Immature natural killer cell (primary cell): ENCODE data around the gene IRAK2. TPM values are rescaled to one million over a fixed set of nuclear protein-coding genes. Genes with fewer than 3 reads are reported as not detected.
"Not testable (repeated sequence)": the region's sequence is repeated elsewhere in the genome, so short reads cannot be mapped to it uniquely, and the experiment has no call there.

Experiments used
- DNase-seq, 3 donors: peaks; one replicate each; pipeline ENCODE4 v3.0.0; 2022; ENCODE audit warnings: mixed read lengths in 1 of 3
- H3K27ac Mint-ChIP-seq, 6 donors: one replicate each; pipeline ENCODE4 v1.8.0; 2020; ENCODE audit warnings: mixed read lengths in 6 of 6, mild to moderate bottlenecking in 5 of 6, inconsistent platforms in 4 of 6, moderate library complexity in 3 of 6
- H3K27me3 Mint-ChIP-seq, 3 donors: one replicate each; pipeline ENCODE4 v1.8.0; 2020 to 2021; ENCODE audit warnings: low read depth in 3 of 3, mild to moderate bottlenecking in 3 of 3, mixed read lengths in 3 of 3, moderate library complexity in 3 of 3, inconsistent platforms in 1 of 3
- H3K36me3 Mint-ChIP-seq, 3 donors: one replicate each; pipeline ENCODE4 v1.8.0; 2020; ENCODE audit warnings: mixed read lengths in 3 of 3, inconsistent platforms in 2 of 3, mild to moderate bottlenecking in 2 of 3
- H3K4me1 Mint-ChIP-seq, 2 donors: one replicate each; pipeline ENCODE4 v1.8.0; 2020; ENCODE audit warnings: inconsistent platforms in 2 of 2, mild to moderate bottlenecking in 2 of 2, mixed read lengths in 2 of 2, moderate library complexity in 1 of 2
- H3K4me3 Mint-ChIP-seq, 5 donors: one replicate each; pipeline ENCODE4 v1.8.0; 2020; ENCODE audit warnings: mild to moderate bottlenecking in 5 of 5, mixed read lengths in 5 of 5, inconsistent platforms in 3 of 5, moderate library complexity in 3 of 5
- H3K9me3 Mint-ChIP-seq, 6 donors: one replicate each; pipeline ENCODE4 v1.8.0; 2020; ENCODE audit warnings: mild to moderate bottlenecking in 6 of 6, mixed read lengths in 6 of 6, inconsistent platforms in 4 of 6, moderate library complexity in 3 of 6
- polyA plus RNA-seq, 3 donors: library from polyadenylated mRNA; unstranded; fragments of 300-500 nt; fragmentation: Illumina TruSeq; gene quantifications; one replicate each; pipeline ENCODE4 v1.2.3, GENCODE V29; 2021

Gene IRAK2
- polyA plus RNA-seq, 3 donors from 2014 or later = 14.5 to 37.5 (median 37.1) TPM

DNA sequence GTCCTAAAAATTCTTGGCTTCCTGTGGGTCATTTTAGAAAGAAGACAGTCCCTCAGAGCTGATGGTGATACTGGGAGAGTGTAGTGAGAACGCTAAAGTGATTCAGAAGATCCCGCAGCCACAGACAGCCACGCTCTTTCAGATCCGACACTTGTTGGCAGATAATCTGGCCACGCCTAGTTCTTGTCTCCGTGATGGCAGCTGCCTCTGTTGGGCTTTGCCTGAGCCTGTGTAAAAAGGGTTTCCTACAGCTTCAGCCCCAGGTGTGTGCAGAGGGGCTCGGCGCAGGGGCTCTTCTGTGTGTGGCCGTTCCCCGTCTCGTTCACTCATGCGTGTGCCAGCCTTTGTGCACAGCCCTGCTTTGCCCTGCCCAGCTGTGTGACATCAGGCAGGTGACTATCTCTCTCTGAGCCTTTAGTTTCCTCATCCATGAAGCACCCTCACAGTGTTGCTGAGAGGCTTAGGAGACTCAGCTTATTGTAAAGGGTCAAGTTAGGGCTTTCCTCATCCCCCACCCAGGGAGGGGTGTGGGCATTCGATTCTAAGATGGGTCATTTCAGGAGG is 6.3 kb downstream of the IRAK2 start:
- Mint-ChIP-seq H3K36me3 (peaks cover 12 to 40% (median 18%) of the 10 kb centered on the region in 3 donors), H3K9me3 (peaks cover 2 to 10% (median 6%) of the 10 kb centered on the region in 6 donors), H3K4me3 (no peak overlapping the region), H3K4me1 (peaks cover 51 to 60% of the 10 kb centered on the region in 2 donors), H3K27me3 (peaks cover 0 to 6% (median 3%) of the 10 kb centered on the region in 3 donors), H3K27ac (peak overlapping the region in 4 of 6 donors; percentile 10 to 55 (median 31))
- no peak for DNase-seq

DNA sequence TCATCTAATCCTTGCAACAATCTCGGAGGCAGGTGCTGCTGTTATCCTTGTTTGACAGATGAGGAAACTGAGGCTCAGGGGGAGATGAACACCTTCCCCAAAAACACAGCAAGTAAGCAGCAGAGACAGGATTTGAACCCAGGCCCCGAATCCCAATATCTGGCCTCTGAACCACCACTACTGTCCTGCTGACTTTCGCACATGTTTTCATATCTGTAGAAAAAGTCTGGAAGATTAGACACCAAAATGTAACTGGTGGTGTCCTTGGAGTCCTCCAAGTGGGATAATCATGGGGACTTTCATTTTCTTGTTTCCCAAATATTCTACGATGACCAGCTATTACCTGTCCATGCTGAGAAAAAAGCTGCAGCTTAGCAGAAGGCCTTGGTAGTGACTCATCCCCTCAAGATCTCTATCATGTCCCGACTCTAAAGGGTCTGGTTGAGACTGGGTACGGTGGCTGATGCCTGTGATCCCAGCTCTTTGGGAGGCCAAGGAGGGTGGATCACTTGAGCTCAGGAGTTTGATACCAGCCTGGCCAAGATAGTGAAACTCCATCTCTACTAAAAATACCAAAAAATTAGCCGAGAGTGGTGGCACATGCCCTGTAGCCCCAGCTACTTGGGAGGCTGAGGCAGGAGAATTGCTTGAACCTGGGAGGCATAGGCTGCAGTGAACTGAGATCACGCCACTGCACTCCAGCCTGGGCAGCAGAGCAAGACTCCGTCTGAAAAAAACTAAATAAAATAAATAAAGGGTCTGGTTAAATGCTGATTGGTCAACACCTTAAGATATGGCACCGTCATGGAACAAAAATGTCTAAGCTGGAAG is 8.6 kb downstream of the IRAK2 start:
- H3K27ac Mint-ChIP-seq = peak overlapping the region in 4 of 6 donors; percentile 42 to 67 (median 53)
- H3K4me3 Mint-ChIP-seq = no peak overlapping the region
- peaks cover 2 to 10% (median 6%) of the 10 kb centered on the region in 6 donors for H3K9me3 Mint-ChIP-seq
- H3K27me3 Mint-ChIP-seq = peaks cover 0 to 4% (median 3%) of the 10 kb centered on the region in 3 donors
- H3K4me1 Mint-ChIP-seq = peaks cover 37 to 48% of the 10 kb centered on the region in 2 donors
- H3K36me3 Mint-ChIP-seq = peaks cover 12 to 32% (median 13%) of the 10 kb centered on the region in 3 donors
- DNase-seq = no peak

DNA sequence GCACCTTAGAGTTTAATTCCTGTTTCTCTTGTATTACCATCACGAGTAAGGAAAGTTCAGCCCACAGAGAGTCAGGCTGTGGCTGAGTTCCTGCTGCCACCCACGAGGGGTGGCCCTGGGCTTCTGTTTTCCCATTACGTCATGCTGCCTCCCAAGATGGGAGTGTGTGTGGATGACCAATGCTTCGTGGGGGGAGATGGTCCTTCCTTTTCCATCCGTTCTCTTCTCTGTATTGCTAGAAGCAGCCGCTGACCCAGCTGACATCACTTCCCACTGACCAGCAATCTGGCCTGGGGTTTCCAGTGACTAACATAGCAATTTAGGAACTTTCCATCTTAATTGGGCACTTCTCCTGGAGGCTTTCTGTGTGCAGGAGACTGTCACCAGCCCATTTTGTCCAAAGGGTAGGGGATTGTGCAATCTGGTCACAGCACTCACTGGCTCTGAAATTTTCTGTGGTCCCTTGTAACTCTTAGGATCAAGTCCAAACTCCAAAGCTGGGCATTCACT is 9.3 kb downstream of the IRAK2 start:
- Mint-ChIP-seq H3K4me1 (peaks cover 32 to 41% of the 10 kb centered on the region in 2 donors), H3K36me3 (peaks cover 6 to 30% (median 10%) of the 10 kb centered on the region in 3 donors), H3K27ac (peak overlapping the region in 4 of 6 donors; percentile 43 to 67 (median 53)), H3K4me3 (peak overlapping the region in 2 of 5 donors; percentile 12 to 30), H3K9me3 (peaks cover 0 to 6% (median 2%) of the 10 kb centered on the region in 6 donors), H3K27me3 (peaks cover 0 to 3% (median 0%) of the 10 kb centered on the region in 3 donors)
- DNase-seq = no peak

GRCh38 chr3:10175334-10175733 is 10.6 kb downstream of the IRAK2 start:
- H3K9me3 Mint-ChIP-seq, DNase-seq, H3K27me3 Mint-ChIP-seq, H3K27ac Mint-ChIP-seq, H3K4me3 Mint-ChIP-seq: not testable (repeated sequence)
- H3K4me1 Mint-ChIP-seq = peaks cover 29 to 35% of the 10 kb centered on the region in 2 donors
- H3K36me3 Mint-ChIP-seq = peaks cover 0 to 28% (median 10%) of the 10 kb centered on the region in 3 donors

DNA sequence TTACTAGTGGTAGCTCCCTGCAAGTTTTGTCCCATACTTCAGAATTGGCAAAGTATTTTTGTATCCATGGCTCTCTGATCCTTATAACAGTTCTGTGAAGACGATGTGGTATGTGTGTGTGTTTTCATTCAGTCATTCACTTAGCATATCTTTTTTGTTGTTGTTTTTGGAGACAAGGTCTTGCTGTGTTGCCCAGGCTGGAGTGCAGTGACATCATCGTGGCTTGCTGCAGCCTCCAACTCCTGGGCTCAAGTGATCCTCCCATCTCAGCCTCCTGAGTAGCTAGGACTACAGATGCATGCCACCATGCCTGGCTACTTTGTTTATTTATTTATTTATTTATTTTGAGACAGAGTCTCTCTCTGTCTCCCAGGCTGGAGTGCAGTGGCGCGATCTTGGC is 11.4 kb downstream of the IRAK2 start:
- H3K9me3 Mint-ChIP-seq, H3K4me3 Mint-ChIP-seq, H3K27me3 Mint-ChIP-seq, DNase-seq: not testable (repeated sequence)
- peak overlapping the region in 3 of 6 donors; percentile 13 to 62 (median 34) for H3K27ac Mint-ChIP-seq
- peaks cover 30 to 35% of the 10 kb centered on the region in 2 donors for H3K4me1 Mint-ChIP-seq
- peaks cover 0 to 24% (median 10%) of the 10 kb centered on the region in 3 donors for H3K36me3 Mint-ChIP-seq

DNA sequence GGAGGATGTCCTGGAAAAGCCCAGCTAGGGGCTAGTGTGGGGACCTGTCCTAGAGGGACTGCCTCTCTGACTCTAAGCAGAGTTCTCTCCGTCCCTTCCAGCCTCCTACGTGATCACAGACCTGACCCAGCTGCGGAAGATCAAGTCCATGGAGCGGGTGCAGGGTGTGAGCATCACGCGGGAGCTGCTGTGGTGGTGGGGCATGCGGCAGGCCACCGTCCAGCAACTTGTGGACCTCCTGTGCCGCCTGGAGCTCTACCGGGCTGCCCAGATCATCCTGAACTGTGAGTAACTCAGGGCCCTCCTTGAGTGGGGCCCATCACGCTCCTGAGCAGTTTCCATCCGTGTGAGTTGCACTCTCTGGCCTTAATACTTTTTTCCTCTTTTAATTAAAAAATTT is 13.0 kb downstream of the IRAK2 start:
- Mint-ChIP-seq H3K4me1 (peaks cover 36 to 41% of the 10 kb centered on the region in 2 donors), H3K27ac (no peak overlapping the region), H3K4me3 (no peak overlapping the region), H3K36me3 (peaks cover 0 to 31% (median 15%) of the 10 kb centered on the region in 3 donors), H3K9me3 (no peaks in the 10 kb centered on the region), H3K27me3 (no peaks in the 10 kb centered on the region)
- no peak for DNase-seq

GRCh38 chr3:10178892-10179291 is 14.2 kb downstream of the IRAK2 start:
- Mint-ChIP-seq H3K36me3 (peaks cover 0 to 31% (median 15%) of the 10 kb centered on the region in 3 donors), H3K27me3 (no peaks in the 10 kb centered on the region), H3K4me3 (no peak overlapping the region), H3K4me1 (peaks cover 41 to 47% of the 10 kb centered on the region in 2 donors), H3K27ac (peak overlapping the region in 3 of 6 donors; percentile 58 to 80 (median 67)), H3K9me3 (no peaks in the 10 kb centered on the region)
- no peak for DNase-seq

DNA sequence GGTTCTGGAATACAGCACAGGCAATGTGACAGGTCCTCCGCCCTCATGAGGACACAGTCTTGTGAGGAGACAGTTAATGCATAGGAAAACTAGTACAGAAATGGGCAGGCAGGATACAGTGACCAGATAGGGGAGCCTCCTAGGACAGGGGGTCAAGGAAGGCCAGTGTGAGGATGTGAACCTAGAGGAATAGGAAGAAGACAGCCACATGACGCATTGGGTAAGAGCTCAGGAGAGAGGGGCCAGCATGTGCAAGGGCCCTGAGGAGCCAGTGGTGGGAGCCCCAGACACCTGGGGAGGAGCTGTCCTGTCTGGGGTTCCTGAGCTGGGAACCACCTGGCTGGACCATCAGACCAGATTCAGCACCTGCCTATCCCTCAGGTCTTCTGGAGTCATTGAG is 15.6 kb downstream of the IRAK2 start:
- H3K4me1 Mint-ChIP-seq = peaks cover 43 to 49% of the 10 kb centered on the region in 2 donors
- H3K36me3 Mint-ChIP-seq = peaks cover 0 to 30% (median 15%) of the 10 kb centered on the region in 3 donors
- H3K27ac Mint-ChIP-seq = peak overlapping the region; percentile 61 to 84 (median 78)
- no peaks in the 10 kb centered on the region for H3K27me3 Mint-ChIP-seq
- peak overlapping the region in 2 of 5 donors; percentile 33 to 52 for H3K4me3 Mint-ChIP-seq
- H3K9me3 Mint-ChIP-seq = no peaks in the 10 kb centered on the region
- DNase-seq = no peak

DNA sequence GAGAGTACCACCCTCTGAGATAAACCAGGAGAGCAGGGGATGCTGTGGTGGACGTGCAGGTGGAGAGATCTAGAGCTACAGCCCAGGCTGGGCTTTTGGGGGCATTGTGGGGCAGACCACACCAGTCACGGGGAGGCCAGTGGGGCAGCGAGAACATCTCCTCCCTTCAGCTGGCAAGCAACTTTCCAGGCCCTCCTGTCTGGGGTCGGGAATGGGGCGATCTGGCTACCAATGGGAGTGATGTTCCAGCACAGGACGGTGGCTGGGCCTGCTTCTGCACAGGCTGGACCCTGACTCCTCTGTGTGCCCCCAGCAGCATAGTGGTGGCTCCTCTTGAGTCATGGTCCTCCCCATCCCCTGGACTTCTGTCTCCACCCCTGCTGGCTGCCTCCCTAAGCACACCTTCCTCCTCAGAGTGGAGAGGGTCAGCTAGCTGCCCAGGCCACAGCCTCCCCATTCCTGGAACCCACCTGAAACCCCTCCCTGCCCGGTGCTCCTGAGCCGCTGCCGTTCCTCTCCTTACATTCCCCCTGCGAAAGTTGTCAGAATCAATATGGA is 16.1 kb downstream of the IRAK2 start:
- Mint-ChIP-seq H3K27me3 (peaks cover 0 to 2% (median 0%) of the 10 kb centered on the region in 3 donors), H3K4me1 (peaks cover 46 to 51% of the 10 kb centered on the region in 2 donors), H3K27ac (peak overlapping the region in 5 of 6 donors; percentile 82 to 88 (median 84)), H3K36me3 (peaks cover 0 to 29% (median 15%) of the 10 kb centered on the region in 3 donors), H3K9me3 (no peaks in the 10 kb centered on the region), H3K4me3 (peak overlapping the region in 3 of 5 donors; percentile 22 to 63 (median 24))
- DNase-seq = no peak

GRCh38 chr3:10182950-10183349 is 18.2 kb downstream of the IRAK2 start:
- Mint-ChIP-seq H3K4me3 (peak overlapping the region in 1 of 5 donors; percentile 10), H3K36me3 (peaks cover 0 to 29% (median 15%) of the 10 kb centered on the region in 3 donors), H3K9me3 (no peaks in the 10 kb centered on the region), H3K4me1 (peaks cover 63 to 68% of the 10 kb centered on the region in 2 donors), H3K27me3 (peaks cover 0 to 6% (median 2%) of the 10 kb centered on the region in 3 donors), H3K27ac (peak overlapping the region in 3 of 6 donors; percentile 17 to 40 (median 35))
- DNase-seq = no peak

- Mint-ChIP-seq H3K4me1 (peaks cover 70 to 79% of the 10 kb centered on the region in 2 donors), H3K27ac (peak overlapping the region; percentile 80 to 94 (median 89)), H3K4me3 (peak overlapping the region in 4 of 5 donors; percentile 63 to 70 (median 67)), H3K9me3 (no peaks in the 10 kb centered on the region), H3K27me3 (peaks cover 0 to 8% (median 2%) of the 10 kb centered on the region in 3 donors), H3K36me3 (peaks cover 0 to 25% (median 10%) of the 10 kb centered on the region in 3 donors)
- DNase-seq = no peak
These were observed 19.5 kb downstream of the IRAK2 start for GRCh38 chr3:10184250-10184649.

GRCh38 chr3:10185804-10186762 is 21.4 kb downstream of the IRAK2 start:
- DNase-seq = peak; percentile 57 to 65 (median 61)
- H3K27ac Mint-ChIP-seq = peak overlapping the region; percentile 90 to 99 (median 96)
- H3K9me3 Mint-ChIP-seq = no peaks in the 10 kb centered on the region
- peak overlapping the region; percentile 83 to 91 (median 88) for H3K4me3 Mint-ChIP-seq
- peaks cover 4 to 8% (median 5%) of the 10 kb centered on the region in 3 donors for H3K27me3 Mint-ChIP-seq
- H3K4me1 Mint-ChIP-seq = peaks cover 73 to 82% of the 10 kb centered on the region in 2 donors
- H3K36me3 Mint-ChIP-seq = peaks cover 0 to 21% (median 11%) of the 10 kb centered on the region in 3 donors
